ENCODE measurements around the gene AREG.

- TF ChIP-seq POLR2A (IDR thresholded peaks at IDR 0.05): no peak
- TF ChIP-seq, protein P1, sequence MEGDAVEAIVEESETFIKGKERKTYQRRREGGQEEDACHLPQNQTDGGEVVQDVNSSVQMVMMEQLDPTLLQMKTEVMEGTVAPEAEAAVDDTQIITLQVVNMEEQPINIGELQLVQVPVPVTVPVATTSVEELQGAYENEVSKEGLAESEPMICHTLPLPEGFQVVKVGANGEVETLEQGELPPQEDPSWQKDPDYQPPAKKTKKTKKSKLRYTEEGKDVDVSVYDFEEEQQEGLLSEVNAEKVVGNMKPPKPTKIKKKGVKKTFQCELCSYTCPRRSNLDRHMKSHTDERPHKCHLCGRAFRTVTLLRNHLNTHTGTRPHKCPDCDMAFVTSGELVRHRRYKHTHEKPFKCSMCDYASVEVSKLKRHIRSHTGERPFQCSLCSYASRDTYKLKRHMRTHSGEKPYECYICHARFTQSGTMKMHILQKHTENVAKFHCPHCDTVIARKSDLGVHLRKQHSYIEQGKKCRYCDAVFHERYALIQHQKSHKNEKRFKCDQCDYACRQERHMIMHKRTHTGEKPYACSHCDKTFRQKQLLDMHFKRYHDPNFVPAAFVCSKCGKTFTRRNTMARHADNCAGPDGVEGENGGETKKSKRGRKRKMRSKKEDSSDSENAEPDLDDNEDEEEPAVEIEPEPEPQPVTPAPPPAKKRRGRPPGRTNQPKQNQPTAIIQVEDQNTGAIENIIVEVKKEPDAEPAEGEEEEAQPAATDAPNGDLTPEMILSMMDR (IDR thresholded peaks at IDR 0.05): no peak
These were observed 47.0 kb upstream of the AREG start for GRCh38 chr4:74397748-74398426.
